Gastroesophageal sphincter (tissue), 3 donors: ENCODE measurements around the gene CD3E.

Source experiments
- CTCF ChIP-seq, 4 experiments: fragments of 200-600 bp in 2 of 4; fragments of 450-650 bp in 2 of 4; sonication (generic) in 1 of 4; IDR thresholded peaks; one replicate each; pipeline ENCODE4 v1.5.1; 2017 to 2019; ENCODE audit warnings: antibody characterized with exemption in 4 of 4, mild to moderate bottlenecking in 2 of 4, moderate library complexity in 2 of 4
- POLR2AphosphoS5 ChIP-seq: sonication (generic); formaldehyde crosslinking; IDR thresholded peaks from one replicate; pipeline ENCODE4 v1.6.1; 2017; ENCODE audit warnings: antibody characterized with exemption

- no peak for TF ChIP-seq CTCF (IDR thresholded peaks at IDR 0.05)
- no peak for TF ChIP-seq POLR2AphosphoS5
Measured at GRCh38 chr11:118325283-118325682, 20.8 kb downstream of the CD3E start.
